HT-29 (cell line): ENCODE results near the gene RORB. TPM values are rescaled to one million over a fixed set of nuclear protein-coding genes. Genes with fewer than 3 reads are reported as not detected.

Source experiments
- DNase-seq: peaks from one replicate; pipeline ENCODE4 v3.0.0-alpha.2; 2015; ENCODE audit warnings: low spot score
- total RNA-seq: library from RNA; depleted of rRNA; stranded (reverse); fragments of >200 nt; shearing (Covaris generic); gene quantifications from 2 replicates; pipeline ENCODE4 v1.2.3, GENCODE V29; 2014

The RORB gene
- total RNA-seq, 1 experiment from 2014 or later, result not detected

DNA sequence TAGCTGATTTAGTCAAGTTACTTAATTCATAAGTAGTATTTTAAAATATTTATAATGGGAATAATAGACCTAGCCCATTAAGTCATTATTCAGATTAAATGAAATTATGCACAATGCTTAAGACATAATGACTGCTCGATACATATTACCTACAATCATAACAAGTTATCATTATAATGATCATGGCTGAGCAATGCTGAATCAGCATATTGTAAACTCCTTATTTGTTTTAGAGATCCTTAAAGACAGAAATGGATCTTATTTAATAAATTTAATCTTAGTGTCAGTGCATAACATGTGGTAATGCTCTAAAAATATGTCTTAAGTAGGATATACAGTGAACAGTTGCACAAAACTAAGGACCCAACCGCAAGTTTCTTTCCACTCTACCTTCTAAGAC is 221.6 kb downstream of the RORB start:
- no peak for DNase-seq

DNA sequence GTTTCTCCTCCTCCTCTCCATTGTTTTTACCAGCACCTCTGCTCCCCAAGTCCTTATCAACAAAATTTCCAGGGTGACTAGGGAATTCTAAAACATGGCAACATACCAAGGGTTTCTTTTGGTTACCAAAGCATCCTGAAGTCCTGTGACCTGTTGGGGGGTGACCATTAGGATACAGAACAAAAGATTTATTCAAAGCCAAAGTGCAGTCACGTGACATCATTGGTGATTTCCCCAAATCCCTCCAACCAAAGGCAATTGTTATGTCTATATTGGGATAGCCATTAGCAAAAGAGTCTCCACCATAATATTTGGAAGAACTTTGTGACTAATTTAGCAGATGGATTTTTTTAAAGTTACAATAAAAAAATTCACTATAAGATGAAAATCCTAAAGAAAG is 222.2 kb downstream of the RORB start:
- no peak for DNase-seq

DNA sequence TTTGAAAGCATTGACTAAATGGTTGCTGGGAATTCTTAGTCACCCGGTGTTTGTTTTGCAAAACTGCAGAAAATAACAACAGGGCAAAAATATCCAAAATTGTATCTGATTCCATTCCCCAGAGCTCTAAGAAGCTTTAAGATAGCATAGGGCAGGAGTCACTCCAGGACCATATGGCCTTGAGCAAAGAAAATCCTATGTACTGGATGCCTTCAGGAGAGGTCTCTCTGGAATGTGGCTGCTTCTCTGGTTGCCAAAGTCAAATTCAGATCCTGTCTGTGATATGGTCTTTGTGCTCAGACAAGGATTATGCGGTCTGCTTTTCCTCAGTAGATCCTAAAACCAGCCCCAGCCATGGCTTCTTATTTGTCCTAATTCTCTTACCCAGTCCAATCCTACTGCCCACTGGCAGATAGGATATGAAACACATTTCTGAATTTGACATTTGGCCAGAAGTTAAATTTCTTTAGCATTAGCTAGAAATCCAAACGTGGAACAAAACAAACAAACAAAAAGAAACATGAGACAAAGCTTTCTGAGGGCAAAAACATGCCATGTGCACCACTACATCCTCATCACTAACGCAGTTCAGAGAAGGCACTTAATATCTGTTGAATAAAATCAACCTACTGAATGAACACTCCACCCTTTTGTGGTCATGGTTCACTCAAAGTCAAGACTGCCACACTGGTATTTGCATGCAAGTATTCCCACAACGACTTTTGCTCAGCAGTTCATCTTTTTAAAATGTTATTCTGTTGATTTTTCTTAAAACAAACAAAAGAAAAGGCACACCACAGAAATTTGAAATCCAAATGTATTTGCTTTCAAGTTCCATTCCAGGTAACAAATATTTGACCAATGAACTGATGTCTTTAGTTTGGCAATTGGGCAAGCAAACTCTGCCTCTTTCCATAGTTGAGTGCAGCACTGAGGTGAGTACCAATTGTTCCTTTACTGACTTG is 224.8 kb downstream of the RORB start:
- DNase-seq, result no peak

DNA sequence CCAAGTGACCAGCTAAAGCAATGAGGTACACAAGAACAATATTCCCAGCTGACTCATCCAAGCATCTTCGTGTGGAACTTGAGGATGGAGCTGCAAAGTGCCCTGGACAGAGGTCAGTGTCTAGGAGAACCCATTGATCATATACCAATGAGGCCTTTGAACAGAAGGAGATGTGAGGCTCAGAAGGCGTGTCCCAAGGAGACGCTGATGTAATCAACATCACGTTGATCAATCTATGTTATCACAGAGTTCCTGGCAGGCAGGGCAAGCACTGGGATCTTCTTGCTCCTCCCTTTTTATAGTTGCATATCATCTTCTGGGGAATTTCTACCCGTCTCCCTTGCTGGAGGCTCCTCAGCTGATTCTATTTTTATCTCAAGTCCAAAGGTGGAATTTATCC is 227.2 kb downstream of the RORB start:
- DNase-seq, result no peak

DNA sequence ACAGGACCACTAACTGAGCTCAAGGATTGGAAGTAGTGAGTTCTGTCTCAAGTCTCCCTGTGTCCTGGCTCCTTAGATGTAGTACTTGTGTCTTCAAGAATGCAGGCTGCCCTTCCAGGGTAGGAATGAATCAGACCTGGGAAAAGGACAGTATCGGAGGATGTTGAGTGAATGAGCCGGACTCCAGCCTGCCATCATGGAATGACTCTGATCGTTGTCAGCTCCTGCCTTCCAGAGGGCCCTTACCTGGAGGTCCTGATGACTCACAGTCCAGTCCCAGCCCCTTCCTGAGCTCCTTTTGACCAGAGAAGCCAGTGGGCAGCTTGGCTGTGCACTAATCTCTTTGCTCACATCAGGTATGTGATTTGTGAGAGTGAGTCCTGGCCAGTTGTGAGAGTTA is 229.4 kb downstream of the RORB start:
- no peak for DNase-seq

DNA sequence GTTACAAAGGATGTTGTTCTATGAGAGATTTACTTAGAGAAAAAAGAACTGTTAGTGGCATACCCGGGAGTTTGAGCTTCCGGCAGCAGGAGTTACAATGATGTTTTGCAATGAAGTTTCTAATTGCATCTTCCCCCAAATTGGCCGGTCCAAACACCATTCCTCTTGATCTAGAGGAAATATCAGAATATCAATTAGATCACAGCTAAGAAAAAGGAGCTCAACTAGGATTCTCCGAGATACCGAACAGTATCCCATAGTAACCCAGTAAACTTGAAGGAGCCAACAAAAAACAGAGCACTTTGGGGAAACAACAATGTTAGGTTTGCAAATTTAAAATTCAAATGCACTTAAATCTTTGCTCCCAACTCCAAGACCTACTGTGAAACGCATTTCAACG is 231.0 kb downstream of the RORB start:
- DNase-seq, result no peak

DNA sequence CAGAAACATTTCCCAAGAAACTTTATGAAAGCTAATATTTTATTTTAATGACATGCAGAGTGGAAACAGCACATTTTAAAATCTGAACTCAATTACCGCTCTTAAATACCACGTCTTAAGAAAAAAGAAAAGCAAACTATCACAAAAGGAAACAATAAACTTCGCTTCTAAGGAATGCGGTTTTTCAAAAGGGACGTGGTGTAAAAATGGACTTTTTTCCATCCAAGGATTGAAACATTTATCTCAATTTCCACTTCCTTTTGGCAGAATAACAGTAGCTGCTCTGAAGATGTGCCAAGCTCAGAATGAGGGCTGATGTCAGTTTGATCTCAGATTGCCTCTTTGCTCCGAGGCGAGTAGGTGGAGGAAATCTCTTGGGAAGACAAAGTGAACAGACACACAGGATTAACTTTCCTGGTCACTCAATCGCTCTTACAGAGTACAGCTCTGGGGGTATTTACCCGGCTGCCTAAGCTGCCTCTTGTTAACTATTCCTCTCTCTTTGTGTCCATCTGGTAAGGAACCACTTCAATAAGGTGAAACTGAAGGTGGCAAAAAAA is 232.1 kb downstream of the RORB start:
- DNase-seq, result no peak

DNA sequence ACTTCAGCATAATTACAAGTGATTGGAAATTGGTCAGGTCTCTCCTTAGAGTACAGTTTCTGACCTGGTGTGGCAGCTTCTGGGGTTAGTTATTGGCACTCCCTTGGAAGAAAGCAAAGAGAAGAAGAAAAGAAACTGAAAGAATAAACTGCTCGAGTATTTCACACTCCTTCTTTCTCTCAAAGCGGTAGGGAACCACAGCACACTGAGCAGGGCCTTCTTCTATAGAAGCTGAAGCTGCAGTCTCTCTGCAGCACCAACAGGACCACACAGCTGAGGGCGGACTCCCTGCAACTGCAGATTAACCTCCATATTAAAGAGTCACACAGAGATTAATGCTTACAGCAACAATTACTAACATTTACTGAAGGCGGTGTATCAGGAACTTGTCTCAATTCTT is 238.6 kb downstream of the RORB start:
- DNase-seq, result no peak

DNA sequence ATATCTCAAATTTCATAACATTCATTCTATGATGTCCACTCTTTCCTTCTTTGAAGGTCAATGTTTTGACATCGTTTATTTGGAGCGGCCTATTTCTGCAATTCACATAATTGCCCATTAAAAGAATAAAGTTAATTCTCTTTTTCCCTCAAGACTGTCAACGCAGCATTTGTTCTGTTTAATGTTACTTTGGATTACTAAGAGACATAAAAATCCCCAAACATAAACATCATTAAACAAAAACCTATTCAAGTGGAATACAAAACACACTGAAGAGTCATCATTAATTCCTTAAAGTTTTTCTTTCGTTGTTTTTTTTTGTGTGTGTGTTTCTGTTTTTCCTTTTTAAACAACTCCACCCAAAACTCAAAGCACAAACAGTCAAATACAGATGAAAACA is 239.5 kb downstream of the RORB start:
- DNase-seq, result no peak

DNA sequence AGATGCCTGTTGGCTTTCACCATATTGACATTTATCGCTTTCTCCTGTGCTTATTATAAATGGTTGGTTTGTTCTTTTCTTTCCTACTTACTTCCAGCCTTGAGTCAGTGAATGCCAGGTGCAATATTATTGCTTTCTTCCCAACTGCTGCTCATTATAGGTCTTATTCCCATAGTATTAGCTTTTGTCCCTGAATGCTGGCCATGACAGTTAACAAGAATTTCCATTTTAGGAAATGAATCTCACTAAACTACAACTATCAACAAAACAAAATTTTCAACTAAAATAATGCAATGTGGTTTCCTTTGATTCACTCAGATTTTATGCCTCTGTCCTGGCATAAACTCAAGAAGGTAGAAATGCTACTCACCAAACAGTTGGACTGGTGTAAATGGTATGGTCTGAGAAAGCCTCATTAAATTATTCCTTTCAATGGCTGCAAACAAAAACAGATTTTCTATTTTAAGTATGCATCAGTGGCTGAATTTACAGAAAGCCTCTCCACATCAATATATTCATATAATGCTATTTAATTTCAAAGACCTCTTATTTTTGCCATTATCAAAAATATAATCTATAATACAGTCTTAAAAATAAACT is 245.2 kb downstream of the RORB start:
- DNase-seq, result no peak
